B cell (primary cell): ENCODE measurements around the gene DGKQ. TPM values are rescaled to one million over a fixed set of nuclear protein-coding genes. Genes with fewer than 3 reads are reported as not detected.

Experiments
- ATAC-seq: fragments of 200-7000 bp; cut with Tn5 transposase; one replicate; pipeline ENCODE4 v1.10.0; 2021; ENCODE audit warnings: low read depth, mild to moderate bottlenecking, moderate number of reproducible peaks, moderate library complexity
- CTCF ChIA-PET: fragments of 350-600 bp; sonication (Branson Sonifier 250); formaldehyde crosslinking; loops from one replicate; lab custom pipeline; 2021; ENCODE audit warnings: antibody characterized with exemption, inconsistent platforms; lab: Charles Lee
- POLR2A ChIA-PET: fragments of 350-600 bp; sonication (Branson Sonifier 250); formaldehyde crosslinking; loops from one replicate; lab custom pipeline; 2021; ENCODE audit warnings: antibody characterized with exemption; lab: Charles Lee
- DNase-seq: peaks from one replicate; pipeline ENCODE4 v3.0.0; 2013
- H2AFZ ChIP-seq: 2 replicates; pipeline ENCODE4 v1.6.1; 2012; ENCODE audit warnings: mild to moderate bottlenecking, low read depth, low read length; ENCODE audit not compliant: insufficient read depth, poor library complexity, severe bottlenecking
- H3K27ac ChIP-seq, 2 donors: 1 replicate in 1 of 2; 2 replicates in 1 of 2; pipeline ENCODE4 v1.5.1; 2012 to 2013; ENCODE audit warnings: low read length in 2 of 2, mild to moderate bottlenecking in 2 of 2, moderate library complexity in 1 of 2
- H3K27me3 ChIP-seq, 4 experiments: fragments of 200-600 bp in 1 of 4; sonication (generic) in 1 of 4; replicated peaks in 1 of 4; 1 replicate in 2 of 4; 2 replicates in 2 of 4; pipeline versions ENCODE4 v1.6.1 to v1.7.0; 2013 to 2016; ENCODE audit warnings: low read length in 3 of 4, mild to moderate bottlenecking in 2 of 4, mixed read lengths in 1 of 4, moderate library complexity in 1 of 4; ENCODE audit not compliant: insufficient read depth in 4 of 4, control insufficient read depth in 3 of 4; ENCODE audit errors: control extremely low read depth in 1 of 4
- H3K36me3 ChIP-seq, 2 experiments: replicated peaks in 1 of 2; 1 replicate in 1 of 2; 2 replicates in 1 of 2; pipeline versions ENCODE4 v1.6.1 to v1.7.1; 2013; ENCODE audit warnings: low read length in 1 of 2; ENCODE audit not compliant: insufficient read depth in 2 of 2, control insufficient read depth in 1 of 2; ENCODE audit errors: control extremely low read depth in 1 of 2, extremely low read depth in 1 of 2
- H3K4me1 ChIP-seq, 2 donors: fragments of 200-600 bp in 1 of 2; sonication (generic) in 1 of 2; 1 replicate in 1 of 2; 2 replicates in 1 of 2; pipeline versions ENCODE4 v1.5.1 to v1.6.1; 2013 to 2017; ENCODE audit warnings: low read length in 2 of 2; ENCODE audit not compliant: control insufficient read depth in 2 of 2, insufficient read depth in 2 of 2
- H3K4me2 ChIP-seq: replicated peaks from 2 replicates; pipeline ENCODE3; 2012; ENCODE audit warnings: mild to moderate bottlenecking, low read depth, low read length; ENCODE audit not compliant: poor library complexity, severe bottlenecking
- H3K4me3 ChIP-seq, 5 experiments: fragments of 200-600 bp in 1 of 5; sonication (generic) in 1 of 5; 1 replicate in 3 of 5; 2 replicates in 2 of 5; pipeline versions ENCODE4 v1.5.1 to v1.7.0; 2011 to 2016; ENCODE audit warnings: low read length in 4 of 5, mild to moderate bottlenecking in 4 of 5, low read depth in 2 of 5, control low read depth in 1 of 5, moderate library complexity in 1 of 5; ENCODE audit not compliant: insufficient read depth in 1 of 5; ENCODE audit errors: control extremely low read depth in 1 of 5, extremely low read depth in 1 of 5
- H3K79me2 ChIP-seq: fragments of 200-600 bp; sonication (generic); one replicate; pipeline ENCODE4 v1.6.0; 2016; ENCODE audit warnings: low read length; ENCODE audit not compliant: control insufficient read depth, insufficient read depth
- H3K9ac ChIP-seq: fragments of 200-600 bp; sonication (generic); 2 replicates; pipeline ENCODE4 v1.6.1; 2017; ENCODE audit warnings: mild to moderate bottlenecking, low read length, moderate library complexity
- H3K9me3 ChIP-seq, 3 donors: one replicate each; pipeline versions ENCODE4 v1.6.1 to v1.7.1; 2013; ENCODE audit warnings: low read length in 2 of 3; ENCODE audit not compliant: control insufficient read depth in 2 of 3, insufficient read depth in 1 of 3; ENCODE audit errors: control extremely low read depth in 1 of 3
- H4K20me1 ChIP-seq: 2 replicates; pipeline ENCODE4 v1.6.0; 2012; ENCODE audit warnings: mild to moderate bottlenecking, low read length; ENCODE audit not compliant: insufficient read depth, control insufficient read depth, poor library complexity, severe bottlenecking
- H3K27ac Mint-ChIP-seq: one replicate; pipeline ENCODE4 v1.8.0; 2021; ENCODE audit warnings: mixed read lengths
- H3K27me3 Mint-ChIP-seq: one replicate; pipeline ENCODE4 v1.8.0; 2021; ENCODE audit warnings: mixed read lengths
- H3K4me1 Mint-ChIP-seq: one replicate; pipeline ENCODE4 v1.8.0; 2021; ENCODE audit warnings: mixed read lengths
- H3K4me3 Mint-ChIP-seq: one replicate; pipeline ENCODE4 v1.8.0; 2021; ENCODE audit warnings: mixed read lengths
- H3K9me3 Mint-ChIP-seq: one replicate; pipeline ENCODE4 v1.8.0; 2022; ENCODE audit warnings: mixed read lengths; ENCODE audit not compliant: insufficient read depth
- EZH2 ChIP-seq: IDR thresholded peaks from 2 replicates; pipeline ENCODE4 v1.6.1; 2012; ENCODE audit warnings: borderline replicate concordance, low read depth, mild to moderate bottlenecking, moderate library complexity, low read length; ENCODE audit not compliant: insufficient read depth, poor library complexity, severe bottlenecking
- WGBS: methylation state at CpG from one replicate; pipeline ENCODE4 v1.1.5; 2013; ENCODE audit warnings: missing lambda C conversion rate; ENCODE audit not compliant: insufficient coverage; 5-methylcytosine and 5-hydroxymethylcytosine counted together
- intact Hi-C: fragments of 100-400 bp; cut with micrococcal nuclease; formaldehyde crosslinking; loops from one replicate; pipeline ENCODE4 v1.10.0; 2022
- polyA plus RNA-seq: library from polyadenylated mRNA; depleted of rRNA; stranded (reverse); fragments of >200 nt; gene quantifications from 2 replicates; pipeline ENCODE4 v1.2.3, GENCODE V29; 2012
- total RNA-seq, 2 donors: library from RNA; stranded (reverse); fragments of 120-200 nt in 1 of 2; gene quantifications; 1 replicate in 1 of 2; 2 replicates in 1 of 2; pipeline versions ENCODE4 v1.2.3 to v1.2.4, GENCODE V29; 2013 to 2022
- TF ChIP-seq, protein P1 (sequence below): fragments of 200-600 bp; IDR thresholded peaks from one replicate; pipeline ENCODE4 v1.8.0; 2022; ENCODE audit warnings: antibody characterized with exemption, mild to moderate bottlenecking

Gene DGKQ
- total and polyA plus RNA-seq, 2 donors (not counting 1 experiment from before 2014, with no cell fraction given), result 22.6 to 30.4 TPM

DNA sequence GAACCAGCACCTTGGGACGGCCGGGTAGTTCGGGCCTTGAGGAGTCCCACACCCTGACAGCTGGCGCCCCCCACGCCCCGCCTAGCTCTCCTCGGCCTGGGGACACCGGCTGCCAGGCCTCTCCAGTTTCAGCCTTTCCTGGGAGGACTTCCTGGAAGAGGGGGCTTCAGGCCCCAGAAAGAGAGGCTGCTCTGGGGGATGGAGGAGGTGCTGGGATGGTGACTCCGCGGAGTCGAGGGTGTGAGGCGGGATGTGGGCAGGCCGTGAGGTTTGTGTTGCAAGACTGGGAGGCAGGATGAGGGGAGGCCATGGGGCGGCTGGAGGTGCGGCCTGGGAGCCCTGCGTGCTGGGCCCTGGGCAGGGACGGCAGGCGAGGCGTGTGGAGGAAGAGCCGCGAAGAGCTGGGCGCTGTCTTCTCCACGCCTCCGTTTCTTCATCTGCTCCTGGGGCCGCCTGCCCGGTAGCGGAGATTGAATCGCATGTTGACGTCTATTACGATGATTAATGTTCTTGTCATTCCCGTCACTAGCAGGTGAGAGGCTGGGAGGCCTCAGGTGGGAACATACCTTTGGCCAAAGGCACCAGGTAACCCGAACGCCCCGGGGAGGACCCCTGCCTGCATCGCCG is 37.1 kb upstream of the DGKQ start:
- Histone ChIP-seq H4K20me1 (no peaks in the 10 kb centered on the region), H3K27me3 (peaks cover 0 to 26% (median 12%) of the 10 kb centered on the region in 4 experiments), H3K4me1 (peaks cover 24 to 30% of the 10 kb centered on the region in 2 donors), H3K9ac (peak overlapping the region; percentile 83), H3K9me3 (peaks cover 0 to 8% (median 0%) of the 10 kb centered on the region in 3 donors), H3K4me2 (peak overlapping the region; percentile 100), H3K79me2 (no peaks in the 10 kb centered on the region), H2AFZ (peak overlapping the region; percentile 92), H3K27ac (peak overlapping the region; percentile 36 to 38), H3K4me3 (peak overlapping the region in 4 of 5 experiments; percentile 60 to 74 (median 66)), H3K36me3 (no peaks in the 10 kb centered on the region)
- CTCF ChIA-PET, result interaction anchor here (0.6 to 1.6 kb wide), 4 partner anchors 62 to 858 kb away, joined by 3 to 5 read pairs (median 4); no protein-coding TSS in a partner anchor
- H3K4me3 Mint-ChIP-seq, result peak overlapping the region; percentile 91
- POLR2A ChIA-PET, result interaction anchor here (0.6 to 2.0 kb wide), 4 partner anchors 10 to 23 kb away, joined by 3 to 13 read pairs (median 7); partner anchors contain the start of gene IDUA
- ATAC-seq (peak; percentile 2), DNase-seq (peak; percentile 79)
- H3K27me3 Mint-ChIP-seq, result peaks cover 32% of the 10 kb centered on the region
- peaks cover 20% of the 10 kb centered on the region for H3K4me1 Mint-ChIP-seq
- peaks cover 3% of the 10 kb centered on the region for H3K9me3 Mint-ChIP-seq
- WGBS, result 4% methylated on average over 36 of the region's 36 CpGs
- peak overlapping the region; percentile 89 for H3K27ac Mint-ChIP-seq
- TF ChIP-seq, protein P1, sequence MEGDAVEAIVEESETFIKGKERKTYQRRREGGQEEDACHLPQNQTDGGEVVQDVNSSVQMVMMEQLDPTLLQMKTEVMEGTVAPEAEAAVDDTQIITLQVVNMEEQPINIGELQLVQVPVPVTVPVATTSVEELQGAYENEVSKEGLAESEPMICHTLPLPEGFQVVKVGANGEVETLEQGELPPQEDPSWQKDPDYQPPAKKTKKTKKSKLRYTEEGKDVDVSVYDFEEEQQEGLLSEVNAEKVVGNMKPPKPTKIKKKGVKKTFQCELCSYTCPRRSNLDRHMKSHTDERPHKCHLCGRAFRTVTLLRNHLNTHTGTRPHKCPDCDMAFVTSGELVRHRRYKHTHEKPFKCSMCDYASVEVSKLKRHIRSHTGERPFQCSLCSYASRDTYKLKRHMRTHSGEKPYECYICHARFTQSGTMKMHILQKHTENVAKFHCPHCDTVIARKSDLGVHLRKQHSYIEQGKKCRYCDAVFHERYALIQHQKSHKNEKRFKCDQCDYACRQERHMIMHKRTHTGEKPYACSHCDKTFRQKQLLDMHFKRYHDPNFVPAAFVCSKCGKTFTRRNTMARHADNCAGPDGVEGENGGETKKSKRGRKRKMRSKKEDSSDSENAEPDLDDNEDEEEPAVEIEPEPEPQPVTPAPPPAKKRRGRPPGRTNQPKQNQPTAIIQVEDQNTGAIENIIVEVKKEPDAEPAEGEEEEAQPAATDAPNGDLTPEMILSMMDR, result no peak
- TF ChIP-seq EZH2, result no peak
- intact Hi-C loops, result loop anchor here (1.0 to 2.0 kb wide), 4 partner anchors 16 to 336 kb away; partner anchors contain the start of genes DGKQ, IDUA and UVSSA
